ENCODE results near the gene TASOR2. TPM values are rescaled to one million over a fixed set of nuclear protein-coding genes. Genes with fewer than 3 reads are reported as not detected.

TASOR2 gene
- total RNA-seq, 2 experiments from 2014 or later: 61.4 to 69.9 TPM

DNA sequence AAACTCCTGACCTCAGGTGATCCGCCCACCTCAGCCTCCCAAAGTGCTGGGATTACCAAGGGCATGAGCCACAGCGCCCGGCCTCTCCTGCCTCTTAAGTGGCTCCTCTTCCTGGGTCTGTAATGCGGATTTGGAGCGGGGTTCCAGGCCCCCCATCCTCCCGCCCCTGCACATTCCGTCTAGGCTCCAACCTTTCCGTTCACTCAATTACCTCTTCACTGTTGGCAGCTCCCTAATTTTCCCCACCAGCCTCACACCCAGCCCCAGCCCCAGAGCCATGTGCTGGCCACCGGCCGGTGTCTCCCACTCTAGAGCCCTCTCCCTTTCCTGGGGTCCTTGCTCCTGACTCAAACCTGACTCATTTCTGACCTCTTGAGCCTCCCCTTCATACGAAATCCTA, 34.9 kb upstream of the TASOR2 start:
- Mint-ChIP-seq H3K4me3 (no peak overlapping the region), H3K9me3 (no peaks in the 10 kb centered on the region), H3K4me1 (ENCODE audit: low read depth) (peaks cover 6% of the 10 kb centered on the region), H3K36me3 (ENCODE audit: low read depth) (peaks cover 7% of the 10 kb centered on the region), H3K27ac (no peak overlapping the region), H3K27me3 (no peaks in the 10 kb centered on the region)
- POLR2A ChIA-PET: no interaction called here
- ATAC-seq: no peak
- TF ChIP-seq, protein P1, sequence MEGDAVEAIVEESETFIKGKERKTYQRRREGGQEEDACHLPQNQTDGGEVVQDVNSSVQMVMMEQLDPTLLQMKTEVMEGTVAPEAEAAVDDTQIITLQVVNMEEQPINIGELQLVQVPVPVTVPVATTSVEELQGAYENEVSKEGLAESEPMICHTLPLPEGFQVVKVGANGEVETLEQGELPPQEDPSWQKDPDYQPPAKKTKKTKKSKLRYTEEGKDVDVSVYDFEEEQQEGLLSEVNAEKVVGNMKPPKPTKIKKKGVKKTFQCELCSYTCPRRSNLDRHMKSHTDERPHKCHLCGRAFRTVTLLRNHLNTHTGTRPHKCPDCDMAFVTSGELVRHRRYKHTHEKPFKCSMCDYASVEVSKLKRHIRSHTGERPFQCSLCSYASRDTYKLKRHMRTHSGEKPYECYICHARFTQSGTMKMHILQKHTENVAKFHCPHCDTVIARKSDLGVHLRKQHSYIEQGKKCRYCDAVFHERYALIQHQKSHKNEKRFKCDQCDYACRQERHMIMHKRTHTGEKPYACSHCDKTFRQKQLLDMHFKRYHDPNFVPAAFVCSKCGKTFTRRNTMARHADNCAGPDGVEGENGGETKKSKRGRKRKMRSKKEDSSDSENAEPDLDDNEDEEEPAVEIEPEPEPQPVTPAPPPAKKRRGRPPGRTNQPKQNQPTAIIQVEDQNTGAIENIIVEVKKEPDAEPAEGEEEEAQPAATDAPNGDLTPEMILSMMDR (IDR thresholded peaks at IDR 0.05): no peak
- CTCF ChIA-PET: no interaction called here
- intact Hi-C loops (cut with micrococcal nuclease): no loop called here
- DNase-seq: no peak

DNA sequence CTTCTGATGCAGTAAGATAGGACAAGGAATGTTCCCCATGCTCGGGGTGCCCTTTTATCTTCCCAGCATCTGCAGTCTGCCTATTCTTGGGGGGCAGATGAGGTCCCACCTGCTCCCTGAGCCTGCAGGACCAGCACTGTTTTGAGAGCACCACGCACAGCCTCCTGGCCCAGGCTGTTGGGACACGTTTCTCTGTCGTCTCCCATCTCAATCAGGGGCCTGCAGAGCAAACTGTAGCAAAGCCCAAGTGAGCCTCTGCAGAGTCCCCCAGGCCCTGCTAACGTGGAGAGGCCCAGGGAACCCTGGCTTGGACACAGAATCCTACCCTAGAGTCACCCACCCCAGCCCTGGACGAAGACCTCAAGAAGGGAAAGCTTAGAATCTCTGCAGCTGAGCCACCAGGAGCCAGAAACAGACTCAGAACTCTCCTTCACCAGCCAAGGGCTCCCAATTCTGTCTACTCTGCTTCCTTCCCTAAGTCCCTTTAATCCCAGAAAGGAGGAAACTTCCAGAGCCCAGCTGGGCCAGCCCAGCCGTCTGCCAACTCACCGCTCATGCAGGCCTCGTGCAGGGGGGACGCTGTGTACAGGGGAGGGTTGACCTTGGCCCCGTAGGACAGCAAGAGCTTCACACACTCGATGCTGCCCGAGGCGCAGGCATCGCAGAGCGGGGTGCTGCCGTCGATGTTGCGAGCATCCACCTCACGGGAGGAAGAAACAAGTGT, 33.8 kb upstream of the TASOR2 start:
- H3K27me3 Mint-ChIP-seq: no peaks in the 10 kb centered on the region
- H3K4me1 Mint-ChIP-seq (ENCODE audit: low read depth): peaks cover 15% of the 10 kb centered on the region
- no peak overlapping the region for H3K4me3 Mint-ChIP-seq
- ChIA-PET POLR2A (interaction anchor here (0.8 kb wide), 1 partner anchor 33 kb away, joined by 3 read pairs; no protein-coding TSS in a partner anchor), CTCF (interaction anchor here (1.5 kb wide), 1 partner anchor 28 kb away, joined by 3 read pairs; no protein-coding TSS in a partner anchor)
- peaks cover 7% of the 10 kb centered on the region for H3K36me3 Mint-ChIP-seq (ENCODE audit: low read depth)
- no peak for DNase-seq
- no peak for ATAC-seq
- intact Hi-C loops (cut with micrococcal nuclease): no loop called here
- H3K9me3 Mint-ChIP-seq: no peaks in the 10 kb centered on the region
- TF ChIP-seq, protein P1 (IDR thresholded peaks at IDR 0.05): no peak
- H3K27ac Mint-ChIP-seq: no peak overlapping the region

DNA sequence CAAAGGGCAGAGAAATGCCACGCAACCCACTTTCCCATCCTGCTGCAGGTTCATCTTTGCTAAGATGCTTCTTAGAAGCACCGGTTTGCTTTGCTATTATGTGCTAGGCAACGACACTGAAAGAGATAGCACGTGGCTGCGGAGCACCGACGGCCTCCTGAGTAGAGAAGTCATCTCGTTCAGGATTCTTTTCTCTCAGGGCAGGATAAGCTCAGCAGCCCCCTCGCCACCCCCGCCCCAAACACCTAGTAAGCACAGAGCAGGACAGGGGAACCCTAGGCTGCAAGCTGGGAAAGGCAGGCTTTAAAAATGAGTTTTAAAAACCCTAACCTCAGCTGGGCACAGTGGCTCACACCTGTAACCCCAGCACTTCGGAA, 33.3 kb upstream of the TASOR2 start:
- DNase-seq (no peak), ATAC-seq (no peak)
- Mint-ChIP-seq H3K36me3 (ENCODE audit: low read depth) (peaks cover 7% of the 10 kb centered on the region), H3K4me1 (ENCODE audit: low read depth) (peaks cover 16% of the 10 kb centered on the region), H3K9me3 (no peaks in the 10 kb centered on the region), H3K27me3 (no peaks in the 10 kb centered on the region), H3K4me3 (no peak overlapping the region), H3K27ac (no peak overlapping the region)
- CTCF ChIA-PET: interaction anchor here (1.1 to 1.5 kb wide), 3 partner anchors 21 to 210 kb away, joined by 3 to 4 read pairs (median 3); no protein-coding TSS in a partner anchor
- intact Hi-C loops (cut with micrococcal nuclease): no loop called here
- POLR2A ChIA-PET: interaction anchor here (0.8 kb wide), 1 partner anchor 33 kb away, joined by 3 read pairs; no protein-coding TSS in a partner anchor
- TF ChIP-seq, protein P1 (IDR thresholded peaks at IDR 0.05): no peak

DNA sequence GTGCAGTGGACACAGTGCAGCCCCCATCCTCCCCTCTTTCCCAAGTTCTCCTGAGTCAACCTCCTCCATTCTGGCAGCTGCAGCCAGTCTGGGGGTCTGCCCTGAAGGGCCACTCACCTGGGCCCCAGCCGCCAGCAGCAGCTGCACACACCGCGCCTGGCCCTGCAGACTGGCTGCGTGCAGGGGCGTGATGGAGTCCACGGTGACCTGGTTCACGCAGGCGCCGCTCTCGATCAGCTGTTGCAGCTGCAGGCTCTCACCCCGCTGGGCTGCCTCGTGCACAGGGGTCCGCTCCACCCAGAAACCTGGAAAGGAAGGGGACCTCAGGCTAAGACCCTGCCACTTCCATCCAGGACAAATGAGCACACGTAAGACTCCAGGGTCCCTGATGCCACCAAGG, 31.9 kb upstream of the TASOR2 start:
- intact Hi-C loops (cut with micrococcal nuclease): no loop called here
- Mint-ChIP-seq H3K27me3 (no peaks in the 10 kb centered on the region), H3K27ac (no peak overlapping the region), H3K36me3 (ENCODE audit: low read depth) (peaks cover 5% of the 10 kb centered on the region), H3K9me3 (no peaks in the 10 kb centered on the region), H3K4me3 (no peak overlapping the region), H3K4me1 (ENCODE audit: low read depth) (peaks cover 29% of the 10 kb centered on the region)
- POLR2A ChIA-PET: no interaction called here
- CTCF ChIA-PET: interaction anchor here (1.4 kb wide), 1 partner anchor 211 kb away, joined by 3 read pairs; no protein-coding TSS in a partner anchor
- no peak for ATAC-seq
- no peak for DNase-seq
- TF ChIP-seq, protein P1 (IDR thresholded peaks at IDR 0.05): no peak

DNA sequence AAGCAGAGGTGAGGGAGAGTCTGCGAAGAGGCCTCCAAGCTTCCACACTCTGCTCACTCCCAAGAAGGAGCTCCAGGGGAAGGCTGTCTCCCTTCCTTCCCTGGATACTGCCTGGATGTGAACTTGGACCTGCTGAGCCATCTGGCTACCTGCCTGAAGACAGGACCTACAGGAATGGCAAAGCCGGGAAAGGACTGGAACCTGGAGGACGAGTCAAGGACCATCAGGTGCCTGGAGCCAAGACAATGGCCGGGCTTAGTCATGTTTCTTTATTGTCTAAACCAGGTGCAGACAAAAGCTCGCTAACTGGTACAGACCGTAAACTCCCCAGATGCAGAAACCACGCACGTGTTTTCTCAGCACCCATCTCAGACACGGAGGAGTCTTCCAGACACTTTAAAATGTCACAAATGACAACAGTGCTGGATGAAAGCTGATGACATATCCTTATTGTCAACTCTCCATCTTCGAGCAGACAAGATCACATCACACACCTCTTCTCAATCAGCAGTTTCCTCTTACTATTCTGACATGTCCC, 30.4 kb upstream of the TASOR2 start:
- Mint-ChIP-seq H3K27ac (no peak overlapping the region), H3K4me3 (no peak overlapping the region), H3K4me1 (ENCODE audit: low read depth) (peaks cover 29% of the 10 kb centered on the region), H3K9me3 (no peaks in the 10 kb centered on the region), H3K36me3 (ENCODE audit: low read depth) (no peaks in the 10 kb centered on the region), H3K27me3 (no peaks in the 10 kb centered on the region)
- DNase-seq (no peak), ATAC-seq (peak; percentile 35)
- TF ChIP-seq, protein P1 (IDR thresholded peaks at IDR 0.05): no peak
- ChIA-PET POLR2A (interaction anchor here (1.3 kb wide), 1 partner anchor 11 kb away, joined by 3 read pairs; no protein-coding TSS in a partner anchor), CTCF (interaction anchor here (0.9 to 1.4 kb wide), 2 partner anchors 25 to 52 kb away, joined by 3 to 5 read pairs; no protein-coding TSS in a partner anchor)
- intact Hi-C loops (cut with micrococcal nuclease): no loop called here
